SK-N-SH treated with all-trans-retinoic acid at 6 μM for 48 hours (cell line): ENCODE data around the gene MAP3K12.
"Not testable (repeated sequence)": the region's sequence is repeated elsewhere in the genome, so short reads cannot be mapped to it uniquely, and the experiment has no call there.

Experiments used
- ATAC-seq: fragments of 200-7000 bp; cut with Tn5 transposase; 3 replicates; pipeline ENCODE4 v1.9.1; 2020; ENCODE audit warnings: mild to moderate bottlenecking, moderate library complexity
- BACH2 ChIP-seq: fragments of 250-450 bp; sonication (Bioruptor Pico); IDR thresholded peaks from 2 replicates; pipeline ENCODE4 v1.9.0; 2021; ENCODE audit warnings: mild to moderate bottlenecking, borderline replicate concordance
- CREB5 ChIP-seq: fragments of 250-450 bp; sonication (Bioruptor Pico); IDR thresholded peaks from 2 replicates; pipeline ENCODE4 v1.5.1; 2020; ENCODE audit warnings: low read depth, mild to moderate bottlenecking, moderate library complexity
- CSDC2 ChIP-seq: fragments of 250-450 bp; sonication (Bioruptor Pico); IDR thresholded peaks from 2 replicates; pipeline ENCODE4 v1.5.0; 2020; ENCODE audit warnings: mild to moderate bottlenecking, moderate library complexity
- ESRRG ChIP-seq: fragments of 250-450 bp; sonication (Bioruptor Pico); IDR thresholded peaks from 2 replicates; pipeline ENCODE4 v1.6.1; 2021; ENCODE audit warnings: mild to moderate bottlenecking
- GLIS3 ChIP-seq: fragments of 250-450 bp; sonication (Bioruptor Pico); IDR thresholded peaks from 2 replicates; pipeline ENCODE4 v1.5.0; 2020; ENCODE audit warnings: mild to moderate bottlenecking, moderate library complexity
- ISL1 ChIP-seq: fragments of 250-450 bp; sonication (Bioruptor Pico); IDR thresholded peaks from 2 replicates; pipeline ENCODE4 v2.1.2; 2022; ENCODE audit warnings: mild to moderate bottlenecking, moderate library complexity
- OSR1 ChIP-seq: fragments of 250-450 bp; sonication (Bioruptor Pico); IDR thresholded peaks from 2 replicates; pipeline ENCODE4 v1.8.0; 2022; ENCODE audit warnings: moderate library complexity, mild to moderate bottlenecking, inconsistent platforms
- POU6F1 ChIP-seq: fragments of 250-450 bp; sonication (Bioruptor Pico); IDR thresholded peaks from 2 replicates; pipeline ENCODE4 v1.8.0; 2021; ENCODE audit warnings: low read depth, mild to moderate bottlenecking, moderate library complexity, borderline replicate concordance
- PPARA ChIP-seq: fragments of 250-450 bp; sonication (Bioruptor Pico); IDR thresholded peaks from 2 replicates; pipeline ENCODE4 v1.5.0; 2020; ENCODE audit warnings: mild to moderate bottlenecking, borderline replicate concordance
- RARB ChIP-seq: fragments of 250-450 bp; sonication (Bioruptor Pico); IDR thresholded peaks from 2 replicates; pipeline ENCODE4 v1.8.0; 2021; ENCODE audit warnings: mild to moderate bottlenecking, moderate library complexity
- TCF4 ChIP-seq: fragments of 250-450 bp; sonication (Bioruptor Pico); IDR thresholded peaks from 2 replicates; pipeline ENCODE4 v1.8.0; 2021; ENCODE audit warnings: mild to moderate bottlenecking, moderate library complexity, borderline replicate concordance
- TSHZ2 ChIP-seq: fragments of 250-450 bp; sonication (Bioruptor Pico); IDR thresholded peaks from 2 replicates; pipeline ENCODE4 v1.5.0; 2020; ENCODE audit warnings: mild to moderate bottlenecking, moderate library complexity
- ZFP3 ChIP-seq: fragments of 250-450 bp; sonication (Bioruptor Pico); IDR thresholded peaks from 2 replicates; pipeline ENCODE4 v1.5.0; 2020; ENCODE audit warnings: mild to moderate bottlenecking, moderate library complexity
- ZNF70 ChIP-seq: fragments of 450-650 bp; formaldehyde crosslinking; IDR thresholded peaks from 2 replicates; pipeline ENCODE4 v1.5.0; 2020; ENCODE audit warnings: mild to moderate bottlenecking, moderate library complexity
- ZNF8 ChIP-seq: fragments of 450-650 bp; formaldehyde crosslinking; IDR thresholded peaks from 2 replicates; pipeline ENCODE4 v1.5.0; 2020; ENCODE audit warnings: mild to moderate bottlenecking, moderate library complexity
- TF ChIP-seq, protein P1 (sequence below): fragments of 250-450 bp; sonication (Bioruptor Pico); IDR thresholded peaks from 2 replicates; pipeline ENCODE4 v1.8.0; 2020; ENCODE audit warnings: mild to moderate bottlenecking, moderate library complexity, borderline replicate concordance

Gene MAP3K12

DNA sequence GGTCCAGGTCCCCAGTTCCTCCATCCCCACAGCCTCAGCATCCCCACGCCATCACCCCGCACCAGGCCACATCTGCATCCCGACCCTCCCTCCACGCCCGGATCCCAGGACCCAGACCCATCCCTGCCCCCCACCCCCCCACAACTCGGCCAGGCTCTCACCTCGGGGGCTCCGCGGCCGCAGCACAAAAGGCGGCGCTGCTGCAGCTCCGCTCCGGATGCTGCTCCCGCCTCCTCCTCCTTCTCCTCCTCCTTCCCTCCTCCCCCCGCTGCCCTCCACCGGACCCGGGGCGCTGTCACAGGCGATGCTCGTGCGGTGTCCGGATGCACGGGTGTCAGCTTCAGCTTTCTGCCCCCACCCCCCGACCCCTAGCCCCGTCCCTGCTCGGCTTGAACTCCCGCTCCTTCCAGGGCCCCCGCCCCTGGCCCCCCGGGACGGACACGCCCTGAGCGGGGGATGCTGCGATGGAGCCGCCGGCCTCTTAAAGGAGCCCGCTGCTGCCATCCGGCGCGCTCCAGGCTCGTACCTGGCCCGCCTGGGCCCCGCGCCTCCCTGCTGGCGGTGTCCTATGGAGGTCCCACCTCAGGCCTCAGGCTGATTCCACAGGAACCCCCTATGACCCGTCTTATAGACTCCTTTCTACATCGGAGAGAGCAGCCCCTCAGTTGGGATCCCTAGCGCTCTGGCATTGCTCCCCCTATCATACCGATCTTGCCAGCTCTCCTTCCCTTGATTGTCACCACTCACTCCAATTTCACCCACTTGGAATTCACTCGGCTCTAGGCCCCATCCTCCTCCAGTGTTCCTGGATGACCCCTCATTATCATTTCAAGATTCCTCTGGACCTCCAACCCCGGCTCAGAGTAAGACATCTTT is at the start of gene MAP3K12:
TSS of gene MAP3K12 (minus strand) at position 193 of the 876 bp plus-strand sequence. CDS start 12,067 bp downstream, outside the sequence.
- peak; percentile 44 for ATAC-seq

GRCh38 chr12:53548354-53548753 is 49.1 kb upstream of the MAP3K12 start:
- not testable (repeated sequence) for ATAC-seq

More for the DNA sequence above, at the start of gene MAP3K12:
- TF ChIP-seq ZFP3 (CRISPR knock-in tag) (peak; percentile 37; the same call in 1 of the 2 replicates), CSDC2 (0 out of 2 replicates have a peak, but pooled peaks have one; percentile 27), PPARA (CRISPR knock-in tag) (no peak)
- TF ChIP-seq, all 23 proteins: peak for 2

DNA sequence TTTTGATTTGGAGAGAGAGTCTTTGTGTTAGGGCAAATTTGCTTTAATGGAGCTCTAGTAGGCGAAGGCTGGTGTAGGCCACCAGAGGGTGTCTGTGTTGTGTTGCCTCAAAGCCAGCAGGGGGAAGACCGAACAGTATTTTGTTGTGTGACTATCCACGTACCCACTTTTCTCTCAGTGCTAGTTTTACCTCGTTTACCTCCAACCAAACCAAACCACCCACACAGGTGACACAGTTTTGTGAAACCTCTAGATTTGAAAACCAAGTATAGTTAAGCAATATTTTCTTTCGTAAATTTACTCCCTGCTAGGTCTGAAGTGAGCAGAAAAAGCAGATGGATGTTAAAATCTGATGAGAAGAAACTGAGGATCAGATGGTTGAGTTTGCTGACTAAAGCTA is 44.3 kb upstream of the MAP3K12 start:
- peak; percentile 98 for ATAC-seq

GRCh38 chr12:53539526-53539925 is 40.3 kb upstream of the MAP3K12 start:
- TF ChIP-seq, protein P1, sequence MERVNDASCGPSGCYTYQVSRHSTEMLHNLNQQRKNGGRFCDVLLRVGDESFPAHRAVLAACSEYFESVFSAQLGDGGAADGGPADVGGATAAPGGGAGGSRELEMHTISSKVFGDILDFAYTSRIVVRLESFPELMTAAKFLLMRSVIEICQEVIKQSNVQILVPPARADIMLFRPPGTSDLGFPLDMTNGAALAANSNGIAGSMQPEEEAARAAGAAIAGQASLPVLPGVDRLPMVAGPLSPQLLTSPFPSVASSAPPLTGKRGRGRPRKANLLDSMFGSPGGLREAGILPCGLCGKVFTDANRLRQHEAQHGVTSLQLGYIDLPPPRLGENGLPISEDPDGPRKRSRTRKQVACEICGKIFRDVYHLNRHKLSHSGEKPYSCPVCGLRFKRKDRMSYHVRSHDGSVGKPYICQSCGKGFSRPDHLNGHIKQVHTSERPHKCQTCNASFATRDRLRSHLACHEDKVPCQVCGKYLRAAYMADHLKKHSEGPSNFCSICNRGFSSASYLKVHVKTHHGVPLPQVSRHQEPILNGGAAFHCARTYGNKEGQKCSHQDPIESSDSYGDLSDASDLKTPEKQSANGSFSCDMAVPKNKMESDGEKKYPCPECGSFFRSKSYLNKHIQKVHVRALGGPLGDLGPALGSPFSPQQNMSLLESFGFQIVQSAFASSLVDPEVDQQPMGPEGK (CRISPR knock-in tag) = no peak
- TF ChIP-seq TCF4 (CRISPR knock-in tag) = no peak
- TF ChIP-seq CREB5 (CRISPR knock-in tag) = no peak
- no peak for ATAC-seq

More for the DNA sequence above, 44.3 kb upstream of the MAP3K12 start:
- TF ChIP-seq CSDC2 (no peak), RARB (no peak), GLIS3 (CRISPR knock-in tag) (no peak), ZNF70 (CRISPR knock-in tag) (no peak), OSR1 (CRISPR knock-in tag) (no peak), ZFP3 (CRISPR knock-in tag) (no peak), ZNF8 (CRISPR knock-in tag) (no peak), POU6F1 (no peak), ISL1 (CRISPR knock-in tag) (no peak), ESRRG (CRISPR knock-in tag) (no peak), TSHZ2 (CRISPR knock-in tag) (no peak), CREB5 (CRISPR knock-in tag) (no peak), BACH2 (CRISPR knock-in tag) (no peak)
- TF ChIP-seq, protein P1 (CRISPR knock-in tag) = no peak
